Activated naive CD4-positive, alpha-beta T cell treated with anti-CD3 and anti-CD28 coated beads for 36 hours (primary cell): ENCODE data around the gene HS3ST5. TPM values are rescaled to one million over a fixed set of nuclear protein-coding genes. Genes with fewer than 3 reads are reported as not detected.
"Not testable (repeated sequence)": the region's sequence is repeated elsewhere in the genome, so short reads cannot be mapped to it uniquely, and the experiment has no call there.

ENCODE experiments used
- CTCF ChIA-PET: fragments of 350-600 bp; sonication (Branson Sonifier 250); formaldehyde crosslinking; loops from one replicate; lab custom pipeline; 2021; ENCODE audit warnings: antibody characterized with exemption; lab: Charles Lee
- DNase-seq: peaks from one replicate; pipeline ENCODE4 v3.0.0-alpha.2; 2020
- H3K27ac Mint-ChIP-seq: one replicate; pipeline ENCODE4 v1.8.0; 2021; ENCODE audit warnings: mild to moderate bottlenecking, mixed read lengths
- H3K27me3 Mint-ChIP-seq: one replicate; pipeline ENCODE4 v1.8.0; 2021; ENCODE audit warnings: low read depth, mixed read lengths
- H3K36me3 Mint-ChIP-seq: one replicate; pipeline ENCODE4 v1.8.0; 2021; ENCODE audit warnings: low read depth, mixed read lengths
- H3K4me1 Mint-ChIP-seq: one replicate; pipeline ENCODE4 v1.8.0; 2021; ENCODE audit warnings: low read depth, mixed read lengths
- H3K4me3 Mint-ChIP-seq: one replicate; pipeline ENCODE4 v1.8.0; 2021; ENCODE audit warnings: mild to moderate bottlenecking, moderate library complexity, mixed read lengths
- H3K9me3 Mint-ChIP-seq: one replicate; pipeline ENCODE4 v1.8.0; 2021; ENCODE audit warnings: mixed read lengths
- intact Hi-C: fragments of 100-400 bp; cut with micrococcal nuclease; formaldehyde crosslinking; loops from one replicate; pipeline ENCODE4 v1.15.1; 2023
- total RNA-seq, 2 experiments: library from RNA; stranded (reverse); gene quantifications; one replicate each; pipeline ENCODE4 v1.2.3, GENCODE V29; 2021

The HS3ST5 gene
- total RNA-seq, 2 experiments from 2014 or later, result not detected

DNA sequence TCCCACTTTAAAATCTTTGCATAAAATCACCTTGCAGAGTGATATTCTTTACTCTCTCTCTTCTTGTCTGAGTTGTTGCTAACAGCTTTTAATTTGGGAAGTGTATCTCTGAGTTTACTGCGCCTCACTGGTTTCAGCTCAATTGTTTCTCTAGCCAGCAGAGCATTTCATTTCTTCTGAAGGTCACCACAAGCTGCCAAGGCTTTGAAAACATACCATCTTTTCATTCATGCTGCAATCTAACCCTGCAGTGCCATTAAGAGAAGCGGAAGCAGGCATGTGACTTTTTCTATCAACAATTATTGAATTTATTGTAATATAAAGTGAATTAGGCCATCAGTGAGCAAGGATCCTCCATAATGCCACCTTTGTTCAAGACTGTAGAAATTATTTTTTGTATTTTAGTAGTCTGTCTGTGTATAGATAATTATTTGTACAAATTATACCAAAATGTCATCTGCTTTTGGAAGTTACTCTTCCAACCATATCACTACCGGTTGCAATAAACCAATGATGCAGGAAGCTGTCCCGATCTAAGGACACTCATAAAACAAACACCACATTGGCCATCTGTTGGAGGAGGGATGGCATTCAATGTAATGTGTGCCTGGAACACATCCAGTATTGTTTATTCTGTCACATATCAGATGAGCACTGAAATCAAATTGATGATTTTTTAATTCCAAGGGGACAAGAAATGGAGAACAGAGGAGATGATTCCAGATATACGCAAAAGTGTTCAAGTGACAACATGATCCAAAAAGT is 26.8 kb downstream of the HS3ST5 start:
- no peak overlapping the region for H3K4me3 Mint-ChIP-seq
- CTCF ChIA-PET, result no interaction called here
- H3K27me3 Mint-ChIP-seq, result no peaks in the 10 kb centered on the region
- no peak for DNase-seq
- intact Hi-C loops, result no loop called here
- H3K9me3 Mint-ChIP-seq, result no peaks in the 10 kb centered on the region
- no peaks in the 10 kb centered on the region for H3K4me1 Mint-ChIP-seq
- H3K36me3 Mint-ChIP-seq, result no peaks in the 10 kb centered on the region
- no peak overlapping the region for H3K27ac Mint-ChIP-seq

- H3K4me3 Mint-ChIP-seq, intact Hi-C loops, H3K36me3 Mint-ChIP-seq, DNase-seq, H3K27ac Mint-ChIP-seq, H3K4me1 Mint-ChIP-seq, H3K9me3 Mint-ChIP-seq, CTCF ChIA-PET, H3K27me3 Mint-ChIP-seq: not testable (repeated sequence)
These were observed 29.0 kb downstream of the HS3ST5 start for GRCh38 chr6:114313816-114314215.

DNA sequence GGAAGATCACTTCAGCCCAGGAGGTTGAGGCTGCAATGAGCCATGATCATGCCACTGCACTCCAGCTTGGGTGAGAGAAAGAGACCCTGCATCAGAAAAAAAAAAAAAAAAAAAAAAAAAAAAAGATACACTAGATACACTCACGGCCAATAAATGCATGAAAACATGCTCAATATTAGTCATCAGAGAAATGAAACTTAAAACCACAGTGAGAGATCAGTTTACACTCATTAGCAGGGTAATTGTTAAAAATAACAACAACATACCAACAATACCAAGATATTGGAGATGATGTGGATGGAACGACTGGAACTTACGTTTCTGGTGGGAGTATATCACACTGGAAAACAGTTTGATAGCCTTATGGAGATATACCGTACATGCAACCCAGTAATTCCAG is 29.9 kb downstream of the HS3ST5 start:
- Mint-ChIP-seq H3K27me3 (no peaks in the 10 kb centered on the region), H3K9me3 (no peaks in the 10 kb centered on the region), H3K27ac (no peak overlapping the region), H3K36me3 (no peaks in the 10 kb centered on the region), H3K4me3 (no peak overlapping the region), H3K4me1 (no peaks in the 10 kb centered on the region)
- intact Hi-C loops, result no loop called here
- CTCF ChIA-PET, result no interaction called here
- no peak for DNase-seq

DNA sequence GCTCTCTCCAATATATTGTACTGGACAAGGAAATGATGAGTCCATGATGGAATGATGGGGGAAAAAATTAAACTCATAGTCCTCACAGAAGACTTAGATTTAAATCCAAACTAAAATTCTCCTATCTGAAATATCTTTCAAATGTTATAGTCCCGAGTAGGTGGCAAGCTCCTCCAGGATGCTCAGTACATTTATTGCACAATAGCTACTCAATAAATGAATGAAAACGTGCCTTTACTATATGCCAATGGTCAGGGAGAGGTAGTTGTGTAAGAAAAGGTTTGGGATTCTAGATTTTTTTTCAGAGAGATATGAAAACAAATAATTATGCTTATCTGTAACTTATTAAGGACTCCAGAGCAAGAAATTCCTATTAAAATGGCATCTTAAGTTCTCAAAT is 32.8 kb downstream of the HS3ST5 start:
- CTCF ChIA-PET, result no interaction called here
- no peaks in the 10 kb centered on the region for H3K27me3 Mint-ChIP-seq
- no peaks in the 10 kb centered on the region for H3K9me3 Mint-ChIP-seq
- H3K4me3 Mint-ChIP-seq, result no peak overlapping the region
- H3K36me3 Mint-ChIP-seq, result no peaks in the 10 kb centered on the region
- intact Hi-C loops, result no loop called here
- no peaks in the 10 kb centered on the region for H3K4me1 Mint-ChIP-seq
- no peak overlapping the region for H3K27ac Mint-ChIP-seq
- DNase-seq, result no peak

DNA sequence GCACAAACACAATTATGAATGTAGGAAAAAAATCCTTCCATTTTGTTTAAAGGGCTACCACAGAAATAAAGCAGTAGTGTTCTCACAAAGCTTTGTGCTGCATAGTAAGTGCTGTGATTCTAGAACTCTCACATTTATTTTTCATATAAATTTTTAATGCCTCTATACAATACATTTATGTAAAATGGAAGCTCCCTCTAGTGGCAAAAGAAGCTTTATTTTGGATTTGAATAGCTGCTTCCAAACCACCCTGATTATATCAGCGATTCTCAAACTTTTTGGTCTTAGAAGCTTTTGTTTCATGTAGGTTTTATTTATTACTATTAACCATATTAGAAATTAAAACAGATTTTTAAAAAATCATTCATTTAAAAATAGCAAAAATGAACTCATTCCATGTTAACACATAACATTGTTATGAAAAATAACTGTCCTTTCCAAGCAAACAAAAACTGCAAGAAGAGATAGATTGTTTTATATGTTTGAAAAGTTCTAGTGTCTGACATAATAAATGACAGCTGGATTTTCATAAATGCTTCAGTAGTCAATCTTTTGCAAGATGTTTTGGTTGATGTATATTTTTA is 38.4 kb downstream of the HS3ST5 start:
- peaks cover under 1% of the 10 kb centered on the region for H3K27me3 Mint-ChIP-seq
- intact Hi-C loops, result loop anchor here (1.0 to 5.0 kb wide), 3 partner anchors 208 to 322 kb away; no protein-coding TSS in a partner anchor
- CTCF ChIA-PET, result interaction anchor here (0.7 to 1.3 kb wide), 6 partner anchors 10 to 310 kb away, joined by 3 to 6 read pairs (median 4); no protein-coding TSS in a partner anchor
- H3K36me3 Mint-ChIP-seq, result no peaks in the 10 kb centered on the region
- no peak for DNase-seq
- no peaks in the 10 kb centered on the region for H3K9me3 Mint-ChIP-seq
- H3K27ac Mint-ChIP-seq, result no peak overlapping the region
- H3K4me3 Mint-ChIP-seq, result no peak overlapping the region
- H3K4me1 Mint-ChIP-seq, result no peaks in the 10 kb centered on the region

- H3K27ac Mint-ChIP-seq, result no peak overlapping the region
- DNase-seq, result no peak
- no peaks in the 10 kb centered on the region for H3K9me3 Mint-ChIP-seq
- intact Hi-C loops, result loop anchor here (5.0 kb wide), 1 partner anchor 319 kb away; no protein-coding TSS in a partner anchor
- no peaks in the 10 kb centered on the region for H3K36me3 Mint-ChIP-seq
- H3K27me3 Mint-ChIP-seq, result peaks cover 3% of the 10 kb centered on the region
- H3K4me3 Mint-ChIP-seq, result no peak overlapping the region
- H3K4me1 Mint-ChIP-seq, result no peaks in the 10 kb centered on the region
- CTCF ChIA-PET, result no interaction called here
These were observed 41.1 kb downstream of the HS3ST5 start for GRCh38 chr6:114301596-114302219.

DNA sequence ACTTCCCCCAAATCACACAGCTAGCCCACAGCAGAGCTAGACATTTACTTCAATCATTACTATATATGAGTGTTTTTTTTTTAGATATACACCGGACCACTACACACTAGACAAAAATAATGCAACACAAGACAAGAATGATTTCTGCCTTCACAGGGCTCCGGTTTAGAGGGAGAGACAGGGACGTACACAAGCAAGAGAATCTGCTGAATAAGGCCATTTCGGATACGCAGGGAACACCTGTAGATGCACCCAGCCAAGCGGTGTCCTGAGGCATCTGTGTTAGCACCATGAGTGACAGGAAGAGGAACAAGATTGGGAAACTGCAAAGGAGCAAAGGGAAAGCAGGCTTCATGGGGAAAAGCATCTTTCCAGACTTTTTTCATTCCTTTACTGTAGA is 45.7 kb downstream of the HS3ST5 start:
- H3K4me3 Mint-ChIP-seq, result no peak overlapping the region
- no peak for DNase-seq
- no peaks in the 10 kb centered on the region for H3K9me3 Mint-ChIP-seq
- H3K4me1 Mint-ChIP-seq, result no peaks in the 10 kb centered on the region
- no peaks in the 10 kb centered on the region for H3K36me3 Mint-ChIP-seq
- peaks cover 3% of the 10 kb centered on the region for H3K27me3 Mint-ChIP-seq
- CTCF ChIA-PET, result no interaction called here
- intact Hi-C loops, result no loop called here
- H3K27ac Mint-ChIP-seq, result no peak overlapping the region

DNA sequence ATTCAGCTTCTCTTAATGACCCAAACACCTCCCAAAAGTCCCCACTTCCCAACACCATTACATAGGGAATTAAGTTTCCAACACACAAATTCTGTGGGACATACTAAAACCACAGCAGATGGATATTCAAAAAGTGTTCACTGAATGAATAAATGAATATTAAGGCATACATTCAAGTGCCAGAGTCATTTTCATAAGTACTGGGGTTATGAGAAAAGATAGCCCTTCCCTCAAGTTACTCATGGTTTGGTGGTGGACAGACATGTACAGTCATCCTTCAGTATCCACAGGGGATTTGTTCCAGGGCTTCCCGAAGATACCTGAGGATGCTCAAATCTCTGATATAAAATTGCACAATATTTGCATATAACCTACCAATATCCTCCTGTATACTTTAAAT is 50.4 kb downstream of the HS3ST5 start:
- no peak for DNase-seq
- intact Hi-C loops, result no loop called here
- Mint-ChIP-seq H3K9me3 (no peaks in the 10 kb centered on the region), H3K4me3 (no peak overlapping the region), H3K36me3 (no peaks in the 10 kb centered on the region), H3K27me3 (no peaks in the 10 kb centered on the region), H3K4me1 (no peaks in the 10 kb centered on the region), H3K27ac (no peak overlapping the region)
- CTCF ChIA-PET, result no interaction called here

DNA sequence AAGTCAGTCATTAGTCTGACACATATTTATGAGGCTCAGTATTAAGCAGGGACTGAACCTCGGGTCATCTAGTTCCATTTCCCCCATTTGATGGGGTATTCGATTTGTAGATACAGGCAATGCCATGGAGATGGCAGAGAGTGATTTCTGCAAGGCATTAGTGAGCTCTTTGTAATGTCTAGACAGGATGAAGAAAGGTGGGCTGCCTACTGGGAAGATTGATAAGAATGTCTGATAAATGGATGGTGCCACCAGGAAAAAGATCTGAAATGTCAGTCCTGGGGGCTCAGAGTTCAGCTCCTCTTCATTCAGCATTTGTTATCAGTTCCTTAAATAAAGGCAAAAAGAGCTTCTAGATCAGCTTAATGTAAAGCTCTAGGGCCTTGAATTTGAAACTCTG is 51.4 kb downstream of the HS3ST5 start:
- H3K27me3 Mint-ChIP-seq, result no peaks in the 10 kb centered on the region
- H3K27ac Mint-ChIP-seq, result no peak overlapping the region
- no peaks in the 10 kb centered on the region for H3K36me3 Mint-ChIP-seq
- H3K9me3 Mint-ChIP-seq, result no peaks in the 10 kb centered on the region
- no peaks in the 10 kb centered on the region for H3K4me1 Mint-ChIP-seq
- DNase-seq, result no peak
- no peak overlapping the region for H3K4me3 Mint-ChIP-seq
- CTCF ChIA-PET, result interaction anchor here (0.6 kb wide), 1 partner anchor 332 kb away, joined by 3 read pairs; no protein-coding TSS in a partner anchor
- intact Hi-C loops, result no loop called here

GRCh38 chr6:114290864-114291263 is 52.0 kb downstream of the HS3ST5 start:
- no peaks in the 10 kb centered on the region for H3K36me3 Mint-ChIP-seq
- H3K4me1 Mint-ChIP-seq, result no peaks in the 10 kb centered on the region
- no peak overlapping the region for H3K4me3 Mint-ChIP-seq
- no peaks in the 10 kb centered on the region for H3K9me3 Mint-ChIP-seq
- CTCF ChIA-PET, result no interaction called here
- H3K27me3 Mint-ChIP-seq, result no peaks in the 10 kb centered on the region
- H3K27ac Mint-ChIP-seq, result no peak overlapping the region
- no peak for DNase-seq
- intact Hi-C loops, result no loop called here

- intact Hi-C loops, result no loop called here
- CTCF ChIA-PET, result interaction anchor here (1.0 kb wide), 1 partner anchor 16 kb away, joined by 3 read pairs; no protein-coding TSS in a partner anchor
- Mint-ChIP-seq H3K4me1 (no peaks in the 10 kb centered on the region), H3K4me3 (no peak overlapping the region), H3K27ac (no peak overlapping the region), H3K9me3 (no peaks in the 10 kb centered on the region), H3K27me3 (no peaks in the 10 kb centered on the region), H3K36me3 (no peaks in the 10 kb centered on the region)
- no peak for DNase-seq
These were observed 53.9 kb downstream of the HS3ST5 start for GRCh38 chr6:114288701-114289495.

GRCh38 chr6:114287461-114287860 is 55.4 kb downstream of the HS3ST5 start:
- CTCF ChIA-PET, result no interaction called here
- H3K9me3 Mint-ChIP-seq, result no peaks in the 10 kb centered on the region
- no peak overlapping the region for H3K27ac Mint-ChIP-seq
- no peak overlapping the region for H3K4me3 Mint-ChIP-seq
- intact Hi-C loops, result no loop called here
- DNase-seq, result no peak
- H3K36me3 Mint-ChIP-seq, result no peaks in the 10 kb centered on the region
- H3K27me3 Mint-ChIP-seq, result peaks cover 2% of the 10 kb centered on the region
- H3K4me1 Mint-ChIP-seq, result no peaks in the 10 kb centered on the region
